ENCODE data around the gene ZNF407. TPM values are rescaled to one million over a fixed set of nuclear protein-coding genes. Genes with fewer than 3 reads are reported as not detected.
A peak's percentile ranks its signal among the peaks of the same experiment; 100 is the strongest.

ZNF407 gene
- total RNA-seq (ENCODE audit: low replicate concordance) = 11.3 and 14.7 TPM in 2 replicates
- long read RNA-seq, full-length matches to known transcripts = 1 of 9 reads
- long read RNA-seq, partial matches to known transcripts = 4 of 9 reads
- long read RNA-seq, other reads (novel, unspliced or antisense) = 4 of 9 reads

DNA sequence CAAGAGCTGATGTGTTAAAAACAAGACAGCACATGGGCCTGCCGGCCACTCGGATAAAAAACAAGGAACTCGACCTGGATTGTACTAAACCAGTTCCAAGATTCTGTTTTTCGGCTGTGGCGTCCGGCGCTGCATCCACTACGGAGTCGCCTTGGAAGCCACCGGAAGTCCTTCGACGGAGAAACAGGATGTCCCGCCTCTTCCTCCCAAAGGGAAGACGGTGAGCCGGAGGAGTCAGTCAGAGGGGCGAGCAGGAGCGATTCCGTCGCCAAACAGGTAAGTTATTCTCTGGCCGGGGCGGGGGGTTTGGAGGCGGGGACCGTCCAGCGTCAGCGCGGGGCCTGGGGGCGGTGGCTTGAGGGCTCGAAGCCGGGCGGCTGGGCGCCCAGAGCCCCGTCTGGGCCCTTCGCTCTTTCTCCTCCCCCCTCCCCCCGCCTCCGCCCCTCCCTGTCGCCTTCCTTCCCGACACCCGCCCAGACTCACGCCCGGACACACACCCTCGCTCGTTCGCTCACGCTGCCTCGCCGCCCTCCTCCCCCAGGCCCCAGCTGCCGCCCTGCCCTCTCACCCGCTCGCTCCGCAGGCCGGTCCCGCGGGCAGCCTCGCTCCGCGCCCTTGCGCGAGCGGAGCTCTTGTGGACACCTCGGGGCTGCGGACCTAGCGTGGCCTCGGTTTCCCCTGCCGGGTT is at the start of gene ZNF407:
ZNF407 (plus strand) TSS at position 209 of the 688 bp plus-strand sequence. CDS start 33,150 bp downstream, outside the sequence.
- Mint-ChIP-seq H3K4me3 (peak within 1 kb of the TSS; percentile 96), H3K27me3 (no peaks in the 10 kb centered on the region), H3K36me3 (peaks cover 11% of the 10 kb centered on the region), H3K4me1 (ENCODE audit: unreplicated experiment) (peaks cover 24% of the 10 kb centered on the region), H3K9me3 (no peaks in the 10 kb centered on the region), H3K27ac (peak within 1 kb of the TSS; percentile 98)
- DNase-seq (ENCODE audit: extremely low spot score, unreplicated experiment) = peak; percentile 87
- TF ChIP-seq CTCF (conservative IDR thresholded peaks at IDR 0.05) = no peak

- Mint-ChIP-seq H3K4me1 (ENCODE audit: unreplicated experiment) (peaks cover 11% of the 10 kb centered on the region), H3K27ac (no peak overlapping the region), H3K36me3 (peaks cover 4% of the 10 kb centered on the region), H3K27me3 (peaks cover 16% of the 10 kb centered on the region), H3K9me3 (peaks cover 11% of the 10 kb centered on the region), H3K4me3 (no peak overlapping the region)
- no peak for TF ChIP-seq CTCF (conservative IDR thresholded peaks at IDR 0.05)
- DNase-seq (ENCODE audit: extremely low spot score, unreplicated experiment) = no peak
These were observed 48.0 kb upstream of the ZNF407 start for GRCh38 chr18:74549591-74550104.

GRCh38 chr18:74550886-74551285 is 46.8 kb upstream of the ZNF407 start:
- peaks cover 11% of the 10 kb centered on the region for H3K4me1 Mint-ChIP-seq (ENCODE audit: unreplicated experiment)
- H3K27me3 Mint-ChIP-seq = peaks cover 16% of the 10 kb centered on the region
- peaks cover 11% of the 10 kb centered on the region for H3K9me3 Mint-ChIP-seq
- TF ChIP-seq CTCF (conservative IDR thresholded peaks at IDR 0.05) = no peak
- DNase-seq (ENCODE audit: extremely low spot score, unreplicated experiment) = no peak
- H3K27ac Mint-ChIP-seq = no peak overlapping the region
- no peak overlapping the region for H3K4me3 Mint-ChIP-seq
- peaks cover 4% of the 10 kb centered on the region for H3K36me3 Mint-ChIP-seq

DNA sequence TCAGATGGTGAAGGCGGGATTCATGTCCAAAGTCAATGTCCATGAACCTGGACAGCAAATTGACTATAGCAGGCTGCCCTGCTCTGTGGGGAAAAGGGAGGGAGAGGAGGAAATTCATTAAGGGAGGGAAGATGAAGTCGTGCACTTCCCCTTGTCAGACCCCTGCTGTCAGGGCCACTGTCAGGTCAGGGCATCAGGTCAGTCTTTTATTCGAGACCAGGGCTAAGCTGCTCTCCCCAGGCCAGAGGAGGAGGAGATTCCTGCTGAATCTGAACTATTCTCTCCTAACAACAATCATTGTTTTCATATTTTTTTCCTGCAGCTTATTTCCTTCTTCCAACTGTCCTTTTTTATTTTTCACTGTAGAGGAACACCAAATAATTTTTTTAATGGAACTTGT is 46.2 kb upstream of the ZNF407 start:
- Mint-ChIP-seq H3K9me3 (peaks cover 11% of the 10 kb centered on the region), H3K4me3 (no peak overlapping the region), H3K4me1 (ENCODE audit: unreplicated experiment) (peaks cover 11% of the 10 kb centered on the region), H3K27ac (no peak overlapping the region), H3K36me3 (peaks cover 4% of the 10 kb centered on the region), H3K27me3 (peaks cover 16% of the 10 kb centered on the region)
- no peak for DNase-seq (ENCODE audit: extremely low spot score, unreplicated experiment)
- TF ChIP-seq CTCF (conservative IDR thresholded peaks at IDR 0.05) = no peak

- Mint-ChIP-seq H3K4me1 (ENCODE audit: unreplicated experiment) (peaks cover 6% of the 10 kb centered on the region), H3K27ac (no peak overlapping the region), H3K27me3 (peaks cover 16% of the 10 kb centered on the region), H3K4me3 (peak overlapping the region; percentile 74), H3K36me3 (peaks cover 4% of the 10 kb centered on the region), H3K9me3 (peaks cover 11% of the 10 kb centered on the region)
- DNase-seq (ENCODE audit: extremely low spot score, unreplicated experiment) = peak; percentile 82
- TF ChIP-seq CTCF (conservative IDR thresholded peaks at IDR 0.05) = peak; percentile 93
These were observed 45.6 kb upstream of the ZNF407 start for GRCh38 chr18:74551936-74552555.

Data from type B pancreatic cell (in vitro differentiated cells).